ENCODE results near the gene TNFSF18.

DNA sequence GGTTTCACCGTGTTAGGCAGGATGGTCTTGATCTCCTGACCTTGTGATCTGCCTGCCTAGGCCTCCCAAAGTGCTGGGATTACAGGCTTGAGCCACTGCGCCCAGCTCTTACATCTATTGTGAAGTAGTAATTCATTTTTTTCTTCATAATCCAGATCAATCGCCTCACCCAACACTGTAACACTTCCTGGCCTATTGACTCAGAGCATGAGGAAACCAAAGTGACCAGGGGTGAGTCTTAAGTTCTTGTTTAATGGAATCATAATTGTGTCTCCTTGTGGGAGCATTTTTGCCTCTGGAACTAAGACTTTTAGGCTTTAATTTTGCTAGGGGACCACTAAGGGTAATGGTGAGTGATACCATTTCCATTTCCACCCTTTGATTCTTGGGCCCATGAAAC is 27.4 kb downstream of the TNFSF18 start:
- TF ChIP-seq, protein P1, sequence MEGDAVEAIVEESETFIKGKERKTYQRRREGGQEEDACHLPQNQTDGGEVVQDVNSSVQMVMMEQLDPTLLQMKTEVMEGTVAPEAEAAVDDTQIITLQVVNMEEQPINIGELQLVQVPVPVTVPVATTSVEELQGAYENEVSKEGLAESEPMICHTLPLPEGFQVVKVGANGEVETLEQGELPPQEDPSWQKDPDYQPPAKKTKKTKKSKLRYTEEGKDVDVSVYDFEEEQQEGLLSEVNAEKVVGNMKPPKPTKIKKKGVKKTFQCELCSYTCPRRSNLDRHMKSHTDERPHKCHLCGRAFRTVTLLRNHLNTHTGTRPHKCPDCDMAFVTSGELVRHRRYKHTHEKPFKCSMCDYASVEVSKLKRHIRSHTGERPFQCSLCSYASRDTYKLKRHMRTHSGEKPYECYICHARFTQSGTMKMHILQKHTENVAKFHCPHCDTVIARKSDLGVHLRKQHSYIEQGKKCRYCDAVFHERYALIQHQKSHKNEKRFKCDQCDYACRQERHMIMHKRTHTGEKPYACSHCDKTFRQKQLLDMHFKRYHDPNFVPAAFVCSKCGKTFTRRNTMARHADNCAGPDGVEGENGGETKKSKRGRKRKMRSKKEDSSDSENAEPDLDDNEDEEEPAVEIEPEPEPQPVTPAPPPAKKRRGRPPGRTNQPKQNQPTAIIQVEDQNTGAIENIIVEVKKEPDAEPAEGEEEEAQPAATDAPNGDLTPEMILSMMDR (IDR thresholded peaks at IDR 0.05) = no peak
- TF ChIP-seq POLR2A (IDR thresholded peaks at IDR 0.05) = no peak

Measured in uterus (tissue), 2 donors.